HG02642 (cell line): Measurements from ENCODE around the gene TUBB4B.
"Not testable (repeated sequence)": the region's sequence is repeated elsewhere in the genome, so short reads cannot be mapped to it uniquely, and the experiment has no call there.

Experiments used
- ATAC-seq: cut with Tn5 transposase; IDR thresholded peaks from one replicate; pipeline ENCODE4 v1.9.1; 2021; ENCODE audit warnings: mild to moderate bottlenecking; ENCODE audit not compliant: unreplicated experiment, poor library complexity

Gene TUBB4B

DNA sequence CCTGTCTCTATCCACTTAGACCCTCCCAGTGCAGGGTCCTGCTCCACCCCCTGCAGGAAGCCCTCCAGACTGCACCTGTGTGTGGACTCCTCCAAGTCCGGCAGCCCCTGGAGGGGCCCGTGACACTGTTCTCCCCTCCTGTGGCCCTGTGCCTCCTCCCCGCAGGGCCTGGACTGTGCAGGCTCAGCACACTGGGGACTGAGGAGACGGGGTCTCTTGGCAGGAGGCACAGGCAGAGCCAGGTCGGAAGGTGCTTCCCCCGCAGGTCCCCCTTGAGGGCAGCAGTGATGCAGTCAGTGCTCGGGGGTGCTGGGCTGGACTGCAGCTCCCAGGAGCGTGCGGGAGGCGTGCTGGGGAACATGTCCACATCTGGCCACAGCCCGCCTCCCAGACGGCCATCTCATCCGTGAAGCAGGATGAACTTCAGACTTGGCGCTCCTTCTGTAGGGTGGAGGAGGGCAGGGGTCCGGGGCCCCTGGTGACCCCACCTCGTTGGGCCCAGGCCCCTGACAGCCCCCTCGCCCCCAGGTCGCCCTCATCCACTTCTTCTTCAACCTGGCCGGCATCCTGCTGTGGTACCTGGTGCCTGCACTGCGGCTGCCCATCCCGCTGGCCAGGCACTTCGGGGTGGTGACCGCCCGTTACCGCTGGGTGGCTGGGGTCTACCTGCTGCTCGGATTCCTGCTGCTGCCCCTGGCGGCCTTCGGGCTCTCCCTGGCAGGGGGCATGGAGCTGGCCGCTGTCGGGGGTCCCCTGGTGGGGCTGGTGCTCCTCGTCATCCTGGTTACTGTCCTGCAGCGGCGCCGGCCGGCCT, 5.5 kb upstream of the TUBB4B start:
- no peak for ATAC-seq

GRCh38 chr9:137236238-137236935, 4.7 kb upstream of the TUBB4B start:
- no peak for ATAC-seq

DNA sequence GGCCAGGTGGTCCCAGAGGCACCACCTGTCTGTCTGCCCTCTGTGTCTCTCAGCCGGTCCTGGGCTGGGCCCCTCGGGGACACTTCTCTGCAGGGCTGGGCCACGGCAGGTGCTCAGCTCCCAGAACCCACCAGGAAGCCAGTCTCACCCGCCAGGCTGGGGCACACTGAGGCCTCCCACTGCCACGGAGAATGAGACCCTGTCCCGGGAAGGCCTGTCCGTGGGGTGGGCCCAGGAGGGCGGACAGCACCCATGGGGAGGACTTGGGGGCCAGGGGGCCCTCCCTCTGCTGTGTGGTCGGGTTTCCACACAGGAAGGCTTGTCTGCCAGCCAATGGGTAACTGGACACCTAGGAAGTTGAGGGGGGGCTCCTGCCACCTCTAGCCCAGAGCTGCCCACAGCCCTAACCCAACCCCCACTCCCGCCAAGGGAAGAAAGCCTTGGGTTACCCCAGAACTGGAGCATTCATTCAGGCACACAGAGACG, 4.1 kb upstream of the TUBB4B start:
- no peak for ATAC-seq

GRCh38 chr9:137237759-137238726, 3.0 kb upstream of the TUBB4B start:
- no peak for ATAC-seq

- ATAC-seq, result not testable (repeated sequence)
Observed at GRCh38 chr9:137239541-137240200, 1.4 kb upstream of the TUBB4B start.

- peak; percentile 24 for ATAC-seq
Observed at GRCh38 chr9:137240318-137240840, 708 bp upstream of the TUBB4B start.

- ATAC-seq, result no peak
Observed at GRCh38 chr9:137241490-137242268, 592 bp downstream of the TUBB4B start.

GRCh38 chr9:137242269-137243203, 1.4 kb downstream of the TUBB4B start:
- no peak for ATAC-seq

DNA sequence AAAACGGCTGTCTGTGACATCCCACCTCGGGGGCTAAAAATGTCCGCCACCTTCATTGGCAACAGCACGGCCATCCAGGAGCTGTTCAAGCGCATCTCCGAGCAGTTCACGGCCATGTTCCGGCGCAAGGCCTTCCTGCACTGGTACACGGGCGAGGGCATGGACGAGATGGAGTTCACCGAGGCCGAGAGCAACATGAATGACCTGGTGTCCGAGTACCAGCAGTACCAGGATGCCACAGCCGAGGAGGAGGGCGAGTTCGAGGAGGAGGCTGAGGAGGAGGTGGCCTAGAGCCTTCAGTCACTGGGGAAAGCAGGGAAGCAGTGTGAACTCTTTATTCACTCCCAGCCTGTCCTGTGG, 2.2 kb downstream of the TUBB4B start:
- ATAC-seq, result not testable (repeated sequence)

DNA sequence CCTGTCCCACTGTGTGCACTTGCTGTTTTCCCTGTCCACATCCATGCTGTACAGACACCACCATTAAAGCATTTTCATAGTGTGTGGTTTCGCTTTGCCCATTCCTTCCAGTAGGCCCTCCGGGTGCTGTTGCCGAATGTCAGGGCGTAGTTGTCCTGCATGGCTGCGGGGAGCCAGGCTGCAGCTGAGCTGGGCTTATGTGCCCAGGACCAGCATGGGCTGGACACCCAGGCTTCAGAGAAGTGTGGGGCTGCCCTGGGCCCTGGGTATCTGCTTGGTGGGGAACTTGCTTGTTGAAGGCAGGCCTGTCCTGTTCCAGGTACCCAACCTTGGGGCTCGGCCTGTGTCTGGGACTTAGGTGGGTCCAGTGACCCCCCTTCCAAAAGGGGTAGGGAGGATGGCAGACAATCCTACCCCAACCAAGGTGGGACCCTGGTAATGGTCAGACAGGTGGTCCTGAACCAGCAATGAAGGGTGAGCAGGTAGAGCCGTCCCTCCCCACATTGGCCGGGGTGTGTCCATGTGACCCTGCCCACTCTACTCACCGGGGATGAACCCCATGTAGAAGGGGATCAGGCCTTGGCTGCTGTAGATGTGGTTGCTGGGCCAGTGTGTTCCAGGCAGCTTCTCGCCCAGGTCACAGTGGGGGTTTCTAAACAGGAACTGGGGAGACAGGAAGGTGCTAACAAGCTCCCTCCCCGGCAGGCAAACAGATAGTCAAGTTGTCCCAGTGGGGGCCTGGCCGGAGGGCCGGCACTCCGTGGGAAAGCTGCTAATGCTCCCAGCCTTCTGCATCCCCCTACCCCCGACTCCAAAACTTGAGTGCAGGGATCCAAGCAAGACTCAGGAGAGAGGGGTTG, 2.8 kb downstream of the TUBB4B start:
- no peak for ATAC-seq

DNA sequence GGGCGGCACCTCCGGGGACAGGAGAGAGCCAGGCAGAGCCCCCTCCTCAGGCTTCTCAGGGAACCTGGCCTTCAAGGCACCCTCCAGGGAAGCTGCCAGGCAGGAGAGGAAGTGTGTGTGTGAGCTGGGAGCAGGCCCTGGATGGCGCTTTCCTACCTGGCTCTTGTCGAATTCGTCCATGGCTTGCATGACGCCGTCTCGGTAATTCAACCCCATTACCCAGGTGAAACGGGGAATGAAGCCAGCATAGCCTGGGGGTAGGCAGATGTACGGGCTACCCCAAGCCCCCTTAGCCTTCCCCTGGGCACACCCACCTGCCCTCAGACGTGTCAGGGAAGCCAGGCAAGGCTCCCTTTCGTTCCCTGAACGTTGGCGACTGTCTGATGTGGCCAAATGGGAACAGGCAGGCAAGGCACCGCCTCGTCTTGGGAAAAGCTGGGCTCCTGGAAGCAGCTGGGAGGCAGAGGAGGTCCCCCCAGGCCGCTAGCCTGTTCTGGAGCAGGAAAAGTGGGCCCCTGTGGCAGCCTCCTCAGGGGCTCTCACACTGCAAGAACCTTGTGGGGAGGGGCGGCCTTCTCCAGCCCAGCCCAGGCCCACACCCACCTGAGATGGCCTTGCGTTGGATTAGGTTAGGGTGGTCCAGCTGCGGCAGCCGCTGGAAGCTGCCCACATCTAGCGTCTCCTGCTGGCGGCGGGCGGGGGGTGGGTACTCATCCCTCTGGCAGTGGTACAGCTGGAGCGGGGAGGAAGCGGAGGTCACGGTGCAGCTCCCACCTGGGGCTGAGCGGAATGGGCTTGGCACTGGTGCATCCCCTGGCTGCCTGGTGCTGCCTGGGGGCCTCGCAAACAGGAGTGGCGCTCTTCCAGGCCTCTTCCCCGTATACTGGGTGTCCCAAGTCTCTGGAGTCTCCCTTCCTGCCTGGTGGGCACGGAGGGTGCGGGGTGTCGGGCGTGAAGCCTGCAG, 3.7 kb downstream of the TUBB4B start:
- ATAC-seq, result no peak

GRCh38 chr9:137245450-137246421, 4.6 kb downstream of the TUBB4B start:
- no peak for ATAC-seq

DNA sequence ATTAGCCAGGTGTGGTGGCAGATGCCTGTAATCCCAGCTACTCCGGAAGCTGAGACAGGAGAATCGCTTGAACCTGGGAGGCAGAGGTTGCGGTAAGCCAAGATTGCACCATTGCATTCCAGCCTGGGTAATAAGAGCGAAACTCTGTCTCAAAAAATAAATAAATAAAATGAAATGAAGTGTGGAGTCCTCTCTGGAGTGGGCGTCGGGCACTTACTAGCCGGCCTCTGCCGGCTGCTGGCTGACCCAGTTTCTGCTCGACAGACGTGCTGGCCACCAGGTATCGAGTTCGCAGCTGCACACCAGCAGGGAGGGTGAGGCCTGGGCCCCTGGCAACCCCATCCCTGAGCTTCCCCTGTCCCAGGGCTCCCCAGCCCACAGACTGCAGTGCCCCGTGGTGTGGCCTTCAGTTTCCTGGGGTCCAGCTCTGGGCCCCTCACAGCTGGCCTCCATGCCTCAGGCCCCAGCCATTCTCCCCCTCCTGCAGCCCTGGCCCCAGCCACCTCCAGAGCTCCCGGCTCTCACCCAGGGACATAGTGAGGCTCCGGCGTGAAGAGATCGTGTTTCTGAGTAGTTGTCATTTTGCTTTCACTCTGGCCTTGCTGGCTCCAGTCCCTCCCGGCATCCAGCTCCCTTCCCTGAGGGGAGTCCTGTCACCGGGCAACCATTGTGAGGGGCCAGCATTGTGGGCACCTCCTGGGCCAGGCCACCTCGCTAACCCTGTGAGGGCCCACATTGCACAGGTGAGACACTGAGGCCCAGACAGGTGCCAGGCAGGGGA, 6.2 kb downstream of the TUBB4B start:
- ATAC-seq, result no peak

- no peak for ATAC-seq
Observed at GRCh38 chr9:137247916-137248175, 6.8 kb downstream of the TUBB4B start.
